ENCODE data around the gene ZFYVE19.
A peak's percentile ranks its signal among the peaks of the same experiment; 100 is the strongest.

The ZFYVE19 gene

GRCh38 chr15:40787991-40788390, 18.9 kb upstream of the ZFYVE19 start:
- peaks cover 7 to 37% (median 18%) of the 10 kb centered on the region in 4 experiments for H3K4me1 ChIP-seq (ENCODE audit: control extremely low read depth in 1 of 4, control insufficient read depth in 4 of 4, insufficient read depth in 4 of 4, low read length in 3 of 4)
- 91% methylated on average over 4 of the region's 6 CpGs for WGBS (ENCODE audit: insufficient coverage)
- no peak overlapping the region for H3K27ac ChIP-seq (ENCODE audit: insufficient read depth in 1 of 2, low read depth in 1 of 2, low read length in 2 of 2, poor library complexity in 1 of 2, severe bottlenecking in 2 of 2)

GRCh38 chr15:40789119-40789518, 17.8 kb upstream of the ZFYVE19 start:
- POLR2A ChIA-PET, result no interaction called here
- no peaks in the 10 kb centered on the region for H3K9me3 ChIP-seq (ENCODE audit: control extremely low read depth in 1 of 5, control insufficient read depth in 4 of 5, insufficient read depth in 2 of 5, low read depth in 1 of 5, low read length in 4 of 5)
- H3K27ac ChIP-seq (ENCODE audit: insufficient read depth in 1 of 2, low read depth in 1 of 2, low read length in 2 of 2, poor library complexity in 1 of 2, severe bottlenecking in 2 of 2), result no peak overlapping the region
- H3K36me3 ChIP-seq (ENCODE audit: control insufficient read depth in 4 of 4, insufficient read depth in 4 of 4, low read length in 3 of 4), result peaks cover 0 to 10% (median 6%) of the 10 kb centered on the region in 4 experiments
- DNase-seq, result no peak
- no peaks in the 10 kb centered on the region for H3K27me3 ChIP-seq (replicated peaks in 2 of 5; ENCODE audit: control insufficient read depth in 4 of 5, insufficient read depth in 5 of 5, low read length in 4 of 5)
- WGBS (ENCODE audit: insufficient coverage), result 83% methylated on average over 5 of the region's 5 CpGs
- CTCF ChIA-PET, result interaction anchor here (0.7 to 15.4 kb wide), 9 partner anchors 8 to 89 kb away, joined by 3 to 204 read pairs (median 3); partner anchors contain the start of genes C15orf62, GCHFR and RMDN3
- no peak overlapping the region for H3K4me3 ChIP-seq (ENCODE audit: control insufficient read depth in 1 of 7, extremely low read depth in 1 of 7, insufficient read depth in 4 of 7, low read depth in 2 of 7, low read length in 6 of 7)
- H3K4me1 ChIP-seq (ENCODE audit: control extremely low read depth in 1 of 4, control insufficient read depth in 4 of 4, insufficient read depth in 4 of 4, low read length in 3 of 4), result peaks cover 7 to 42% (median 20%) of the 10 kb centered on the region in 4 experiments

More at GRCh38 chr15:40787991-40788390, 18.9 kb upstream of the ZFYVE19 start:
- H3K27me3 ChIP-seq (replicated peaks in 2 of 5; ENCODE audit: control insufficient read depth in 4 of 5, insufficient read depth in 5 of 5, low read length in 4 of 5), result no peaks in the 10 kb centered on the region
- no peak for DNase-seq
- no peak overlapping the region for H3K4me3 ChIP-seq (ENCODE audit: control insufficient read depth in 1 of 7, extremely low read depth in 1 of 7, insufficient read depth in 4 of 7, low read depth in 2 of 7, low read length in 6 of 7)
- ChIA-PET POLR2A (interaction anchor here (0.5 to 1.0 kb wide), 2 partner anchors 9 to 16 kb away, joined by 3 to 8 read pairs; no protein-coding TSS in a partner anchor), CTCF (interaction anchor here (0.6 to 15.4 kb wide), 12 partner anchors 8 to 223 kb away, joined by 3 to 204 read pairs (median 4); partner anchors contain the start of genes C15orf62, CCDC32, GCHFR and RMDN3)
- H3K9me3 ChIP-seq (ENCODE audit: control extremely low read depth in 1 of 5, control insufficient read depth in 4 of 5, insufficient read depth in 2 of 5, low read depth in 1 of 5, low read length in 4 of 5), result no peaks in the 10 kb centered on the region
- peaks cover 0 to 6% (median 4%) of the 10 kb centered on the region in 4 experiments for H3K36me3 ChIP-seq (ENCODE audit: control insufficient read depth in 4 of 4, insufficient read depth in 4 of 4, low read length in 3 of 4)

- H3K27ac ChIP-seq (ENCODE audit: insufficient read depth in 1 of 2, low read depth in 1 of 2, low read length in 2 of 2, poor library complexity in 1 of 2, severe bottlenecking in 2 of 2), result no peak overlapping the region
- H3K4me1 ChIP-seq (ENCODE audit: control extremely low read depth in 1 of 4, control insufficient read depth in 4 of 4, insufficient read depth in 4 of 4, low read length in 3 of 4), result peaks cover 7 to 43% (median 22%) of the 10 kb centered on the region in 4 experiments
- POLR2A ChIA-PET, result no interaction called here
- H3K9me3 ChIP-seq (ENCODE audit: control extremely low read depth in 1 of 5, control insufficient read depth in 4 of 5, insufficient read depth in 2 of 5, low read depth in 1 of 5, low read length in 4 of 5), result no peaks in the 10 kb centered on the region
- H3K27me3 ChIP-seq (replicated peaks in 2 of 5; ENCODE audit: control insufficient read depth in 4 of 5, insufficient read depth in 5 of 5, low read length in 4 of 5), result no peaks in the 10 kb centered on the region
- 99% methylated on average over 7 of the region's 8 CpGs for WGBS (ENCODE audit: insufficient coverage)
- DNase-seq, result no peak
- CTCF ChIA-PET, result interaction anchor here (1.2 to 15.4 kb wide), 3 partner anchors 10 to 55 kb away, joined by 3 to 204 read pairs (median 7); partner anchors contain the start of gene RMDN3
- peaks cover 0 to 10% (median 6%) of the 10 kb centered on the region in 4 experiments for H3K36me3 ChIP-seq (ENCODE audit: control insufficient read depth in 4 of 4, insufficient read depth in 4 of 4, low read length in 3 of 4)
- no peak overlapping the region for H3K4me3 ChIP-seq (ENCODE audit: control insufficient read depth in 1 of 7, extremely low read depth in 1 of 7, insufficient read depth in 4 of 7, low read depth in 2 of 7, low read length in 6 of 7)
Measured at GRCh38 chr15:40789999-40790398, 16.9 kb upstream of the ZFYVE19 start.

GRCh38 chr15:40790718-40791117, 16.2 kb upstream of the ZFYVE19 start:
- CTCF ChIA-PET, result interaction anchor here (0.6 kb wide), 1 partner anchor 12 kb away, joined by 3 read pairs; no protein-coding TSS in a partner anchor
- peaks cover 0 to 10% (median 5%) of the 10 kb centered on the region in 4 experiments for H3K36me3 ChIP-seq (ENCODE audit: control insufficient read depth in 4 of 4, insufficient read depth in 4 of 4, low read length in 3 of 4)
- DNase-seq, result no peak
- H3K9me3 ChIP-seq (ENCODE audit: control extremely low read depth in 1 of 5, control insufficient read depth in 4 of 5, insufficient read depth in 2 of 5, low read depth in 1 of 5, low read length in 4 of 5), result no peaks in the 10 kb centered on the region
- H3K4me3 ChIP-seq (ENCODE audit: control insufficient read depth in 1 of 7, extremely low read depth in 1 of 7, insufficient read depth in 4 of 7, low read depth in 2 of 7, low read length in 6 of 7), result no peak overlapping the region
- no peak overlapping the region for H3K27ac ChIP-seq (ENCODE audit: insufficient read depth in 1 of 2, low read depth in 1 of 2, low read length in 2 of 2, poor library complexity in 1 of 2, severe bottlenecking in 2 of 2)
- no CpG with 5 or more reads among the region's 3 CpGs for WGBS (ENCODE audit: insufficient coverage)
- POLR2A ChIA-PET, result no interaction called here
- peaks cover 7 to 50% (median 29%) of the 10 kb centered on the region in 4 experiments for H3K4me1 ChIP-seq (ENCODE audit: control extremely low read depth in 1 of 4, control insufficient read depth in 4 of 4, insufficient read depth in 4 of 4, low read length in 3 of 4)
- H3K27me3 ChIP-seq (replicated peaks in 2 of 5; ENCODE audit: control insufficient read depth in 4 of 5, insufficient read depth in 5 of 5, low read length in 4 of 5), result no peaks in the 10 kb centered on the region

- CTCF ChIA-PET, result interaction anchor here (0.8 to 2.4 kb wide), 4 partner anchors 10 to 89 kb away, joined by 3 to 7 read pairs (median 4); no protein-coding TSS in a partner anchor
- POLR2A ChIA-PET, result no interaction called here
- peaks cover 0 to 10% (median 5%) of the 10 kb centered on the region in 4 experiments for H3K36me3 ChIP-seq (ENCODE audit: control insufficient read depth in 4 of 4, insufficient read depth in 4 of 4, low read length in 3 of 4)
- H3K27me3 ChIP-seq (replicated peaks in 2 of 5; ENCODE audit: control insufficient read depth in 4 of 5, insufficient read depth in 5 of 5, low read length in 4 of 5), result no peaks in the 10 kb centered on the region
- no peak overlapping the region for H3K4me3 ChIP-seq (ENCODE audit: control insufficient read depth in 1 of 7, extremely low read depth in 1 of 7, insufficient read depth in 4 of 7, low read depth in 2 of 7, low read length in 6 of 7)
- WGBS (ENCODE audit: insufficient coverage), result 22% methylated on average over 1 of the region's 3 CpGs
- H3K9me3 ChIP-seq (ENCODE audit: control extremely low read depth in 1 of 5, control insufficient read depth in 4 of 5, insufficient read depth in 2 of 5, low read depth in 1 of 5, low read length in 4 of 5), result no peaks in the 10 kb centered on the region
- H3K27ac ChIP-seq (ENCODE audit: insufficient read depth in 1 of 2, low read depth in 1 of 2, low read length in 2 of 2, poor library complexity in 1 of 2, severe bottlenecking in 2 of 2), result no peak overlapping the region
- DNase-seq, result no peak
- H3K4me1 ChIP-seq (ENCODE audit: control extremely low read depth in 1 of 4, control insufficient read depth in 4 of 4, insufficient read depth in 4 of 4, low read length in 3 of 4), result peaks cover 9 to 48% (median 32%) of the 10 kb centered on the region in 4 experiments
Measured at GRCh38 chr15:40792394-40792793, 14.5 kb upstream of the ZFYVE19 start.

- H3K36me3 ChIP-seq (ENCODE audit: control insufficient read depth in 4 of 4, insufficient read depth in 4 of 4, low read length in 3 of 4), result peaks cover 0 to 10% (median 5%) of the 10 kb centered on the region in 4 experiments
- no peaks in the 10 kb centered on the region for H3K9me3 ChIP-seq (ENCODE audit: control extremely low read depth in 1 of 5, control insufficient read depth in 4 of 5, insufficient read depth in 2 of 5, low read depth in 1 of 5, low read length in 4 of 5)
- H3K4me1 ChIP-seq (ENCODE audit: control extremely low read depth in 1 of 4, control insufficient read depth in 4 of 4, insufficient read depth in 4 of 4, low read length in 3 of 4), result peaks cover 8 to 39% (median 25%) of the 10 kb centered on the region in 4 experiments
- H3K27ac ChIP-seq (ENCODE audit: insufficient read depth in 1 of 2, low read depth in 1 of 2, low read length in 2 of 2, poor library complexity in 1 of 2, severe bottlenecking in 2 of 2), result no peak overlapping the region
- DNase-seq, result peak in 2 of 3 donors; percentile 29 to 36
- ChIA-PET POLR2A (no interaction called here), CTCF (interaction anchor here (0.5 to 2.4 kb wide), 4 partner anchors 11 to 90 kb away, joined by 3 to 7 read pairs (median 3); no protein-coding TSS in a partner anchor)
- H3K4me3 ChIP-seq (ENCODE audit: control insufficient read depth in 1 of 7, extremely low read depth in 1 of 7, insufficient read depth in 4 of 7, low read depth in 2 of 7, low read length in 6 of 7), result no peak overlapping the region
- 91% methylated on average over 7 of the region's 9 CpGs for WGBS (ENCODE audit: insufficient coverage)
- H3K27me3 ChIP-seq (replicated peaks in 2 of 5; ENCODE audit: control insufficient read depth in 4 of 5, insufficient read depth in 5 of 5, low read length in 4 of 5), result no peaks in the 10 kb centered on the region
Measured at GRCh38 chr15:40793216-40793989, 13.5 kb upstream of the ZFYVE19 start.

All from common myeloid progenitor, CD34-positive (primary cell).